OCI-LY7 (cell line): ENCODE data around the gene ARID5B. TPM values are rescaled to one million over a fixed set of nuclear protein-coding genes. Genes with fewer than 3 reads are reported as not detected.

ENCODE experiments used
- BruUV-seq: library from RNA; stranded (reverse); fragments of 400-500 nt; replicated peaks from 2 replicates; lab custom pipeline; 2021; lab: Mats Ljungman, UMichigan
- CTCF ChIA-PET: fragments of 300-600 bp; sonication (Branson Sonifier 250); formaldehyde crosslinking; loops from one replicate; lab custom pipeline; 2022; ENCODE audit warnings: antibody characterized with exemption; ENCODE audit not compliant: unreplicated experiment; lab: Charles Lee
- POLR2A ChIA-PET: fragments of 300-600 bp; sonication (Branson Sonifier 250); formaldehyde crosslinking; loops from one replicate; lab custom pipeline; 2022; ENCODE audit warnings: antibody characterized with exemption; lab: Charles Lee
- DNase-seq: peaks from one replicate; pipeline ENCODE4 v3.0.0-alpha.2; 2015; ENCODE audit warnings: low spot score
- H2AFZ ChIP-seq: fragments of 200-600 bp; sonication (generic), shearing (Covaris generic); 2 replicates; pipeline ENCODE4 v1.6.1; 2014; ENCODE audit warnings: mild to moderate bottlenecking, antibody characterized with exemption, low read length, moderate library complexity
- H3K27ac ChIP-seq: fragments of 200-600 bp; sonication (generic); 2 replicates; pipeline ENCODE4 v1.5.1; 2014; ENCODE audit warnings: mixed run types, low read depth, mild to moderate bottlenecking, moderate library complexity, low read length, inconsistent platforms; ENCODE audit not compliant: poor library complexity, severe bottlenecking
- H3K36me3 ChIP-seq: fragments of 200-600 bp; sonication (generic); 2 replicates; pipeline ENCODE4 v1.6.1; 2014; ENCODE audit warnings: mild to moderate bottlenecking, antibody characterized with exemption, low read length, moderate library complexity, mixed read lengths; ENCODE audit not compliant: insufficient read depth
- H3K4me1 ChIP-seq: fragments of 200-600 bp; sonication (generic); 2 replicates; pipeline ENCODE4 v1.5.1; 2014; ENCODE audit warnings: mild to moderate bottlenecking, low read length; ENCODE audit not compliant: insufficient read depth, poor library complexity, severe bottlenecking
- H3K4me2 ChIP-seq: fragments of 200-600 bp; sonication (generic); 2 replicates; pipeline ENCODE4 v1.6.1; 2014; ENCODE audit warnings: mild to moderate bottlenecking, low read length
- H3K4me3 ChIP-seq: fragments of 200-600 bp; sonication (generic); 2 replicates; pipeline ENCODE4 v1.5.1; 2014; ENCODE audit warnings: mild to moderate bottlenecking, low read depth, low read length; ENCODE audit not compliant: poor library complexity, severe bottlenecking
- H3K79me2 ChIP-seq: fragments of 200-600 bp; sonication (generic); 2 replicates; pipeline ENCODE4 v1.6.1; 2016; ENCODE audit warnings: low read depth, mild to moderate bottlenecking, low read length, moderate library complexity, mixed read lengths; ENCODE audit not compliant: insufficient read depth
- H3K9me2 ChIP-seq: fragments of 200-600 bp; sonication (generic); 2 replicates; pipeline ENCODE4 v1.6.1; 2016; ENCODE audit warnings: mild to moderate bottlenecking, low read length, mixed read lengths; ENCODE audit not compliant: insufficient read depth
- H3K9me3 ChIP-seq: fragments of 200-600 bp; sonication (generic); 2 replicates; pipeline ENCODE4 v1.6.1; 2014; ENCODE audit warnings: mild to moderate bottlenecking, mixed run types, low read length, mixed read lengths
- H4K20me1 ChIP-seq: fragments of 200-600 bp; sonication (generic); 2 replicates; pipeline ENCODE4 v1.6.1; 2014; ENCODE audit warnings: mild to moderate bottlenecking, antibody characterized with exemption, low read length, moderate library complexity, mixed read lengths; ENCODE audit not compliant: insufficient read depth
- CTCF ChIP-seq: fragments of 200-600 bp; sonication (generic); conservative IDR thresholded peaks from 2 replicates; pipeline ENCODE4 v1.5.1; 2014; ENCODE audit warnings: mild to moderate bottlenecking, antibody characterized with exemption, low read length, moderate library complexity, mixed read lengths
- EZH2phosphoT487 ChIP-seq: fragments of 200-600 bp; sonication (generic); IDR thresholded peaks from 2 replicates; pipeline ENCODE4 v1.6.1; 2018; ENCODE audit warnings: low read depth, borderline replicate concordance, mild to moderate bottlenecking, mixed run types, antibody characterized with exemption, low read length, moderate library complexity, mixed read lengths
- intact Hi-C: fragments of 100-400 bp; cut with micrococcal nuclease; formaldehyde crosslinking; loops from one replicate; pipeline ENCODE4 v1.10.0; 2022; ENCODE audit not compliant: unreplicated experiment
- total RNA-seq, 2 experiments: library from RNA; depleted of rRNA in 1 of 2; stranded (reverse); fragments of >200 nt in 1 of 2; shearing (Covaris generic) in 1 of 2; gene quantifications; 2 replicates each; pipeline ENCODE4 v1.2.3, GENCODE V29; 2014 to 2022

ARID5B gene
- total RNA-seq, 2 experiments from 2014 or later = 38.0 to 56.7 TPM

DNA sequence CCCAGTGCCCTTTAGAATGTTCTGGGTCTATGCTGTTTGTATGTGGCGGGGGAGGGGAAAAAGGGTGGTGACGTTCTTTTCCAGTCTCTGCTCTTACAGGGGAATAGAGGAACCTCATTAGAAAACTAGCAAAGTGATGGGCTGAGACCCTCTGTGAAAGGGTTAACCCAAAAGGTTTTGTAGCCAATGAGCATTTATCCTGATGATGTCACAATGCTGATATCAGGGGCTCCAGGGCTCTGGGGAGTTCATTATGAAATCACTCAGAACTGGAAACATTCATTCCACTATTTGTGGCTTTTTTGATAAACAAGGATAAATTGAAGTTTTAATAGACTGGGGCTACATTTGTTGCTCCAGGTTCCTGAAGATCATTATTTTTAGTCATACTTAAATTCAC is 71.7 kb downstream of the ARID5B start:
- Histone ChIP-seq H3K4me2 (peak overlapping the region; percentile 75), H2AFZ (no peak overlapping the region), H3K9me2 (no peaks in the 10 kb centered on the region), H3K79me2 (peaks cover 75% of the 10 kb centered on the region; the same call in 1 of the 2 replicates), H3K36me3 (peaks cover 32% of the 10 kb centered on the region), H3K27ac (peak overlapping the region; percentile 86), H4K20me1 (no peaks in the 10 kb centered on the region), H3K9me3 (peaks cover 6% of the 10 kb centered on the region; the same call in 1 of the 2 replicates), H3K4me3 (peak overlapping the region; percentile 50), H3K4me1 (peaks cover 85% of the 10 kb centered on the region)
- TF ChIP-seq CTCF (no peak), EZH2phosphoT487 (no peak)
- CTCF ChIA-PET = interaction anchor here (0.5 kb wide), 1 partner anchor 13 kb away, joined by 3 read pairs; no protein-coding TSS in a partner anchor
- intact Hi-C loops = loop anchor here (10.0 kb wide), 1 partner anchor 482 kb away; no protein-coding TSS in a partner anchor
- no peak for DNase-seq
- no TSS peak for BruUV-seq
- POLR2A ChIA-PET = interaction anchor here (0.6 to 7.1 kb wide), 12 partner anchors 9 to 144 kb away, joined by 3 to 98 read pairs (median 6); no protein-coding TSS in a partner anchor

GRCh38 chr10:61973906-61974305 is 72.4 kb downstream of the ARID5B start:
- H3K9me3 ChIP-seq = peaks cover 6% of the 10 kb centered on the region; the same call in 1 of the 2 replicates
- TF ChIP-seq EZH2phosphoT487 (no peak), CTCF (no peak)
- H3K36me3 ChIP-seq = peaks cover 26% of the 10 kb centered on the region
- CTCF ChIA-PET = interaction anchor here (0.8 kb wide), 1 partner anchor 10 kb away, joined by 3 read pairs; no protein-coding TSS in a partner anchor
- peak overlapping the region; percentile 75 for H3K4me2 ChIP-seq
- peaks cover 76% of the 10 kb centered on the region; the same call in 1 of the 2 replicates for H3K79me2 ChIP-seq
- no peaks in the 10 kb centered on the region for H3K9me2 ChIP-seq
- intact Hi-C loops = loop anchor here (10.0 kb wide), 1 partner anchor 481 kb away; no protein-coding TSS in a partner anchor
- DNase-seq = peak; percentile 62
- BruUV-seq = TSS peak; percentile 83
- POLR2A ChIA-PET = interaction anchor here (0.5 to 7.1 kb wide), 14 partner anchors 8 to 144 kb away, joined by 3 to 98 read pairs (median 7); no protein-coding TSS in a partner anchor
- H3K27ac ChIP-seq = peak overlapping the region; percentile 86
- H2AFZ ChIP-seq = peak overlapping the region; percentile 5; the same call in 1 of the 2 replicates
- peak overlapping the region; percentile 50 for H3K4me3 ChIP-seq
- no peaks in the 10 kb centered on the region for H4K20me1 ChIP-seq
- peaks cover 80% of the 10 kb centered on the region for H3K4me1 ChIP-seq
